DOHH2 (cell line): ENCODE measurements around the gene LGALS1.

Experiments used
- H3F3A ChIP-seq: fragments of 200-600 bp; sonication (generic), shearing (Covaris generic); 2 replicates; pipeline ENCODE4 v1.6.0; 2016; ENCODE audit warnings: antibody characterized with exemption, mild to moderate bottlenecking; ENCODE audit not compliant: control insufficient read depth, insufficient read depth
- H3K27ac ChIP-seq: fragments of 200-600 bp; sonication (generic); 2 replicates; pipeline ENCODE4 v1.5.1; 2014; ENCODE audit warnings: low read depth, mild to moderate bottlenecking, low read length, moderate library complexity
- H3K27me3 ChIP-seq: fragments of 200-600 bp; sonication (generic); 2 replicates; pipeline ENCODE4 v1.6.1; 2014; ENCODE audit warnings: mild to moderate bottlenecking, low read length, mixed read lengths; ENCODE audit not compliant: control insufficient read depth
- H3K36me3 ChIP-seq: fragments of 200-600 bp; sonication (generic); 2 replicates; pipeline ENCODE4 v1.6.1; 2014; ENCODE audit warnings: mild to moderate bottlenecking, low read length, moderate library complexity, mixed read lengths; ENCODE audit not compliant: control insufficient read depth
- H3K4me1 ChIP-seq: fragments of 200-600 bp; sonication (generic); 2 replicates; pipeline ENCODE4 v1.6.1; 2014; ENCODE audit warnings: mild to moderate bottlenecking, low read length, mixed read lengths; ENCODE audit not compliant: control insufficient read depth
- H3K4me2 ChIP-seq: fragments of 200-600 bp; sonication (generic); 2 replicates; pipeline ENCODE4 v1.6.0; 2014; ENCODE audit warnings: mild to moderate bottlenecking, low read length, moderate library complexity
- H3K4me3 ChIP-seq: fragments of 200-600 bp; sonication (generic); 2 replicates; pipeline ENCODE4 v1.5.1; 2014; ENCODE audit warnings: mild to moderate bottlenecking, low read length, mixed read lengths
- H3K79me2 ChIP-seq: fragments of 200-600 bp; sonication (generic); 2 replicates; pipeline ENCODE4 v1.6.1; 2014; ENCODE audit warnings: mild to moderate bottlenecking, low read length, mixed read lengths; ENCODE audit not compliant: control insufficient read depth
- H3K9me2 ChIP-seq: fragments of 200-600 bp; sonication (generic); replicated peaks from 2 replicates; pipeline ENCODE4 v1.6.1; 2014; ENCODE audit warnings: mild to moderate bottlenecking, low read length, mixed read lengths; ENCODE audit not compliant: control insufficient read depth
- H3K9me3 ChIP-seq: fragments of 200-600 bp; sonication (generic); 2 replicates; pipeline ENCODE4 v1.6.1; 2014; ENCODE audit warnings: antibody characterized with exemption, low read length, mixed read lengths; ENCODE audit not compliant: control insufficient read depth, insufficient read depth
- H4K20me1 ChIP-seq: fragments of 200-600 bp; sonication (generic); 2 replicates; pipeline ENCODE4 v1.6.0; 2014; ENCODE audit warnings: low read depth, mild to moderate bottlenecking, antibody characterized with exemption, low read length, moderate library complexity; ENCODE audit not compliant: control insufficient read depth, insufficient read depth
- EZH2phosphoT487 ChIP-seq: fragments of 200-600 bp; sonication (generic); IDR thresholded peaks from 2 replicates; pipeline ENCODE4 v1.6.1; 2017; ENCODE audit warnings: borderline replicate concordance, mild to moderate bottlenecking, antibody characterized with exemption, low read length, moderate library complexity, mixed read lengths
- TF ChIP-seq, protein P1 (sequence below): fragments of 200-600 bp; sonication (generic); IDR thresholded peaks from one replicate; pipeline ENCODE4 v1.5.1; 2014; ENCODE audit warnings: antibody characterized with exemption, mild to moderate bottlenecking, low read depth, low read length; ENCODE audit not compliant: poor library complexity, severe bottlenecking

The LGALS1 gene

DNA sequence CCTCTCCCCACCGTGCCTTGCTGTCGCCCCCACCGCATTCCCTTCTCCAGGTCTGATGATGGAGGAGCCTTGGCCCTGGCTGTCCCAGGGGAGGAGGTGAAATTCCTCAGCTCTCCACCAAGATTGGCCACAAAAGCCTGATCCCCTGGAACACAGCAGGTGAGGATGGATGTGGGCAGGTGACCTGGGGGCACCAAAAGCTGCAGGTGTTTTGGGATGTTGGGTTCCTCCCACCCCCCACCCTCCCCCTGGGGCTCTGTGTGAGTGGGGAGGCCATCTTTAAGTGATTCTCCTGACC, 22.1 kb downstream of the LGALS1 start:
- Histone ChIP-seq H3K4me3 (no peak overlapping the region), H3K4me1 (peaks cover 15% of the 10 kb centered on the region), H3K79me2 (no peaks in the 10 kb centered on the region), H3K27me3 (no peaks in the 10 kb centered on the region), H3K27ac (no peak overlapping the region), H3K9me2 (no peaks in the 10 kb centered on the region), H4K20me1 (no peaks in the 10 kb centered on the region), H3K4me2 (no peak overlapping the region), H3K36me3 (peaks cover 9% of the 10 kb centered on the region), H3F3A (peaks cover 9% of the 10 kb centered on the region; the same call in 1 of the 2 replicates), H3K9me3 (no peaks in the 10 kb centered on the region)
- TF ChIP-seq EZH2phosphoT487: no peak

DNA sequence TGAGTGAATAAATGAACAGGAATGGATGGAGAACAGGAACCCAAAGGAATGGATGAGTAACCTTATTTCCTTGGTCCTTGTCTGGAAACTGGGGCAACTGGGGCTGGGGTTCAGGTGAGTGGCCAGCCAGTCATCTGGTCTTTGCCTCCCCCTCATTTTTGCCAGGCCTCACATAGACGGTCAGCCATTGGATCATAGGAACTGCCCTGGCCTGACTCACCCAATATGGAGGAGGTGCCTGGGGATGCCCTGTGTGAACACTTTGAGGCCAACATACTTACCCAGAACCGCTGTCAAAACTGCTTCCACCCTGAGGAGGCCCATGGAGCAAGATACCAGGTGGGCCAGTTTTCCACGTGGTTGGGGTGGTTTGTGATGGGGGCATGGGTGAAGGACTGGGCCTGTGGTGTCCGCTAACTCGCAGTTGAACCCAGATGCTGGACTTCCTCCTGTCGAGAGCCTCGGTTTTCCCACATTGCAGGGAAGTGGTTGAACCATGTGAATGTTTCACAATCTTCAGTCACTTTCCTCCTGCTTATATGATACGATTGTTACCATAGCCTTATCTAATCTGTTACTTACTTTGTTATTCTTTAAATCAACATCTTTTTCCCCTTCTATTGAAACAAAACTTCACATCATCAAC, 25.8 kb downstream of the LGALS1 start:
- Histone ChIP-seq H4K20me1 (no peaks in the 10 kb centered on the region), H3K9me3 (no peaks in the 10 kb centered on the region), H3K79me2 (no peaks in the 10 kb centered on the region), H3K4me2 (no peak overlapping the region), H3K27ac (no peak overlapping the region), H3K36me3 (no peaks in the 10 kb centered on the region), H3F3A (no peaks in the 10 kb centered on the region), H3K27me3 (no peaks in the 10 kb centered on the region), H3K4me3 (no peak overlapping the region), H3K4me1 (peaks cover 10% of the 10 kb centered on the region), H3K9me2 (no peaks in the 10 kb centered on the region)
- no peak for TF ChIP-seq EZH2phosphoT487
- TF ChIP-seq, protein P1, sequence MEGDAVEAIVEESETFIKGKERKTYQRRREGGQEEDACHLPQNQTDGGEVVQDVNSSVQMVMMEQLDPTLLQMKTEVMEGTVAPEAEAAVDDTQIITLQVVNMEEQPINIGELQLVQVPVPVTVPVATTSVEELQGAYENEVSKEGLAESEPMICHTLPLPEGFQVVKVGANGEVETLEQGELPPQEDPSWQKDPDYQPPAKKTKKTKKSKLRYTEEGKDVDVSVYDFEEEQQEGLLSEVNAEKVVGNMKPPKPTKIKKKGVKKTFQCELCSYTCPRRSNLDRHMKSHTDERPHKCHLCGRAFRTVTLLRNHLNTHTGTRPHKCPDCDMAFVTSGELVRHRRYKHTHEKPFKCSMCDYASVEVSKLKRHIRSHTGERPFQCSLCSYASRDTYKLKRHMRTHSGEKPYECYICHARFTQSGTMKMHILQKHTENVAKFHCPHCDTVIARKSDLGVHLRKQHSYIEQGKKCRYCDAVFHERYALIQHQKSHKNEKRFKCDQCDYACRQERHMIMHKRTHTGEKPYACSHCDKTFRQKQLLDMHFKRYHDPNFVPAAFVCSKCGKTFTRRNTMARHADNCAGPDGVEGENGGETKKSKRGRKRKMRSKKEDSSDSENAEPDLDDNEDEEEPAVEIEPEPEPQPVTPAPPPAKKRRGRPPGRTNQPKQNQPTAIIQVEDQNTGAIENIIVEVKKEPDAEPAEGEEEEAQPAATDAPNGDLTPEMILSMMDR: no peak

DNA sequence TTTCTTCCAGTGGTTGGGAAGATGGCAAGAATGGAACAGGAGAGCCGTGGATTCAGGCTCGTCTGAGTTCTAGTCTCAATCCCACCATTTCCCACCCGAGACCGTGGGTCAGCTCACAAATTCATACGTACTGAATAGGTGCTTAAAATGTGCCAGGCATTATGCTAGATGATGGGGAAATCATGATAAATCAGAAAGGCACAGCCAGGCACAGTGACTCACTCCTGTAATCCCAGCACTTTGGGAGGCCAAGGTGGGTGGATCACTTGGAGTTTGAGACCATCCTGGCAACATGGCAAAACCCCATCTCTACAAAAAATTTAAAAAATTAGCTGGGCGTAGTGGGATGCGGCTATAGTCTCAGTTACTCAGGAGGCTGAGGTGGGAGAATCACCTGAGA, 28.5 kb downstream of the LGALS1 start:
- H3K36me3 ChIP-seq: no peaks in the 10 kb centered on the region

DNA sequence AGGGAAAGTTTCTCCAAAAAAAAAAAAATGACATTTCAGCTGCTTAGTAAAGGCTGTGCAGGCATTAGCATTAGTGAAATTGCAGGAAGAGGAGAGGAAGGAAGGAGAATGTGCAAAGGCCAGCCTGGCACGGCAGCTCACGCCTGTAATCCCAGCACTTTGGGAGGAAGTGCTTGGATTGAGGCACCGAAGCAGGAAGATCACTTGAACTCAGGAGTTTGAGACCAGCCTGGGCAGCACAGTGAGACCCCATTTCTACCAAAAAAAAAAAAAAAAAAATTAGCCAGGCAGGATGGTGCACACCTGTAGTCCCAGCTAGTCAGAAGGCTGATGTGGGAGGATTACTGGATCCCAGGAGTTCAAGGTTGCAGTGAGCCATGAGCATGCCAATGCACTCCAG, 29.2 kb downstream of the LGALS1 start:
- Histone ChIP-seq H3K79me2 (no peaks in the 10 kb centered on the region), H3K27me3 (no peaks in the 10 kb centered on the region), H3F3A (no peaks in the 10 kb centered on the region), H3K27ac (no peak overlapping the region), H3K36me3 (no peaks in the 10 kb centered on the region), H3K4me2 (no peak overlapping the region), H3K4me1 (no peaks in the 10 kb centered on the region; the same call in 1 of the 2 replicates), H3K4me3 (no peak overlapping the region), H3K9me3 (no peaks in the 10 kb centered on the region), H3K9me2 (no peaks in the 10 kb centered on the region), H4K20me1 (no peaks in the 10 kb centered on the region)
- TF ChIP-seq, protein P1: no peak
- no peak for TF ChIP-seq EZH2phosphoT487

More for the DNA sequence above, 28.5 kb downstream of the LGALS1 start:
- Histone ChIP-seq H3K27ac (no peak overlapping the region), H3K79me2 (no peaks in the 10 kb centered on the region), H3F3A (no peaks in the 10 kb centered on the region), H3K4me2 (no peak overlapping the region), H4K20me1 (no peaks in the 10 kb centered on the region), H3K9me3 (no peaks in the 10 kb centered on the region), H3K27me3 (no peaks in the 10 kb centered on the region), H3K9me2 (no peaks in the 10 kb centered on the region), H3K4me3 (no peak overlapping the region), H3K4me1 (no peaks in the 10 kb centered on the region; the same call in 1 of the 2 replicates)
- TF ChIP-seq, protein P1: no peak
- no peak for TF ChIP-seq EZH2phosphoT487
